Breast epithelium (tissue), 3 donors: ENCODE results near the gene CYP24A1.

ENCODE experiments used
- POLR2A ChIP-seq: fragments of 450-650 bp; IDR thresholded peaks from one replicate; pipeline ENCODE4 v1.6.1; 2016; ENCODE audit warnings: antibody characterized with exemption, mild to moderate bottlenecking, moderate library complexity
- POLR2AphosphoS5 ChIP-seq, 3 donors: sonication (generic); formaldehyde crosslinking; IDR thresholded peaks; one replicate each; pipeline ENCODE4 v1.6.1; 2017; ENCODE audit warnings: antibody characterized with exemption in 3 of 3
- TF ChIP-seq, protein P1 (sequence below), 3 donors: fragments of 450-650 bp; IDR thresholded peaks; one replicate each; pipeline ENCODE4 v1.5.1; 2016 to 2017; ENCODE audit warnings: antibody characterized with exemption in 3 of 3, mild to moderate bottlenecking in 3 of 3, moderate library complexity in 3 of 3

DNA sequence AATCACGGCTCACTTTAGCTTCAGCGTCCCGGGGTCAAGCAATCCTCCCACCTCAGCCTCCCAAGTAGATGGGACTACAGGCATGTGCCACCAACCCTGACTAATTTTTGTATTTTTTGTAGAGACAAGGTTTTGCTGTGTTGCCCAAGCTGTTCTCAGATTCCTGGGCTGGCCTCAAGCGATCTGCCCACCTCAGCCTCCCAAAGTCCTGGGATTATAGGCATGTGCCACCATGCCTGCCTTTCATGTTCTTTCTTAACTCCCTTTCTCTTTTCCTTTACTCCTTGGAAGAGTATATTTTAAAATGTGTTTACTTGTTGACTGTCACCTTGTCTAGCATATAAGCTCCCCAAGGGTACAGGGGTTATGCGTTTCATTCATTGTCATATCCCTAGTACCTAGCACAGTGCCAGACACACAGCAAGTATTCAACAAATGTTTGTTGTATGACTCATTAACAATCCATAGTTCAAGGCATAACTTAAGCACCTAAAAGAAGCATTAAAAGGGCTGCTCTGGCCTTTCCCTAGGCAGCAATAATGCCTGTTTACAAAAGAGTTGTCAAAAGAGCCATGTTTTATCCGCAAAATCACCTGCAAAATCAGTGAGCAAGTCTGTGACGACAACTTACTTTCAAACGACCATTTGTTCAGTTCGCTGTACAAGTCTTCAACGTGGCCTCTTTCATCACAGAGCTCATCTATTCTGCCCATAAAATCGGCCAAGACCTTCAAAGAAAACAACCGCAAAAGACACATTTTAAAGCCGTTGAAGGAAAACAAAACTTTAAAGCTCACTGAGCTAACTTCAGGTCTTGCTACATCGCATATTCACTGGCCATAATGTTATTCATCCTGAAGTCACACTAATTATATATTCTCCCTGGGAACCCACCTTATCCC lies 4.6 kb downstream of the CYP24A1 start:
- TF ChIP-seq, protein P1, sequence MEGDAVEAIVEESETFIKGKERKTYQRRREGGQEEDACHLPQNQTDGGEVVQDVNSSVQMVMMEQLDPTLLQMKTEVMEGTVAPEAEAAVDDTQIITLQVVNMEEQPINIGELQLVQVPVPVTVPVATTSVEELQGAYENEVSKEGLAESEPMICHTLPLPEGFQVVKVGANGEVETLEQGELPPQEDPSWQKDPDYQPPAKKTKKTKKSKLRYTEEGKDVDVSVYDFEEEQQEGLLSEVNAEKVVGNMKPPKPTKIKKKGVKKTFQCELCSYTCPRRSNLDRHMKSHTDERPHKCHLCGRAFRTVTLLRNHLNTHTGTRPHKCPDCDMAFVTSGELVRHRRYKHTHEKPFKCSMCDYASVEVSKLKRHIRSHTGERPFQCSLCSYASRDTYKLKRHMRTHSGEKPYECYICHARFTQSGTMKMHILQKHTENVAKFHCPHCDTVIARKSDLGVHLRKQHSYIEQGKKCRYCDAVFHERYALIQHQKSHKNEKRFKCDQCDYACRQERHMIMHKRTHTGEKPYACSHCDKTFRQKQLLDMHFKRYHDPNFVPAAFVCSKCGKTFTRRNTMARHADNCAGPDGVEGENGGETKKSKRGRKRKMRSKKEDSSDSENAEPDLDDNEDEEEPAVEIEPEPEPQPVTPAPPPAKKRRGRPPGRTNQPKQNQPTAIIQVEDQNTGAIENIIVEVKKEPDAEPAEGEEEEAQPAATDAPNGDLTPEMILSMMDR (IDR thresholded peaks at IDR 0.05) = no peak
- TF ChIP-seq POLR2A (no peak), POLR2AphosphoS5 (IDR thresholded peaks at IDR 0.05) (no peak)
